HG03565 (cell line): ENCODE data around the gene LOC128125822.

Experiments used
- ATAC-seq: cut with Tn5 transposase; IDR thresholded peaks from one replicate; pipeline ENCODE4 v1.9.1; 2021; ENCODE audit warnings: mild to moderate bottlenecking, moderate library complexity; ENCODE audit not compliant: unreplicated experiment

Gene LOC128125822

GRCh38 chr6:63554782-63555181 lies 17.5 kb upstream of the LOC128125822 start:
- ATAC-seq: no peak

DNA sequence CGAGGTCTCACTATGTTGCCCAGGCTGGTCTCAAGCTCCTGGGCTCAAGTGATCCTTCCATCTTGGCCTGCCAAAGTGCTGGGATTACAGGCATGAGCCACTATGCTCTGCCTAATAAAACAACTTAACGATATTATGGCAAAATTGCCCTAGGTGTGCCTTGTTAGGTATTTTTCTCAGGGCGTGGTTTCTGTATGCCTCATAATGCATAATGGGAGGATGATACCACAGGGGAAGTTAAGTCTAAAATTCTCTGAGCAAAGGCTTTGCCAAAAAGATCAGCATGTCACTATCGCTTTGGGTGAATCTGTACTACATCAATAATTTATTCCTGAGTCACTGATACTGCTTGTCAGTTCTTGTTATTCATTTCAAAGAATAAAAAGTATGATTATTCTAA lies 15.9 kb upstream of the LOC128125822 start:
- no peak for ATAC-seq

GRCh38 chr6:63558278-63558677 lies 14.0 kb upstream of the LOC128125822 start:
- peak; percentile 58 for ATAC-seq

GRCh38 chr6:63560801-63561287 lies 11.4 kb upstream of the LOC128125822 start:
- no peak for ATAC-seq

- ATAC-seq: no peak
Observed at GRCh38 chr6:63561288-63561687, 11.0 kb upstream of the LOC128125822 start.

DNA sequence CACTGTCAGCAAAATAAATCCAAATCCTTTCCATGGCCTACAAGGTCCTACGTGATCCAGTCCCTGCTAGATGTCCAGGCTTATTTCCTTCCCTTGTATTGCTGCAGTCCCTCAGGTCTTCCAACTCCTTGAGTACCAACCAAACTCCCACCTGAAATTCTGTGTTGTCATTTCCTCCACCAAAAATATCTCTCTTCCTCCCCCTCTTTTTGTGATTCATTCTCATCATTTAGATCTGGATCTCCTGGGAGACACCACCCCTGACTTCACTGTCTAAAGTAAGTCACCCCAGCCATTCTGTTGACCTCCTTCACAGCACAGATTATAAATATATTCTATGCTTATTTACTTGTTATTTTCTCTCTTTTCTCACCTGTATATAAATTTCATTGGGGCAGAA lies 9.0 kb upstream of the LOC128125822 start:
- no peak for ATAC-seq

DNA sequence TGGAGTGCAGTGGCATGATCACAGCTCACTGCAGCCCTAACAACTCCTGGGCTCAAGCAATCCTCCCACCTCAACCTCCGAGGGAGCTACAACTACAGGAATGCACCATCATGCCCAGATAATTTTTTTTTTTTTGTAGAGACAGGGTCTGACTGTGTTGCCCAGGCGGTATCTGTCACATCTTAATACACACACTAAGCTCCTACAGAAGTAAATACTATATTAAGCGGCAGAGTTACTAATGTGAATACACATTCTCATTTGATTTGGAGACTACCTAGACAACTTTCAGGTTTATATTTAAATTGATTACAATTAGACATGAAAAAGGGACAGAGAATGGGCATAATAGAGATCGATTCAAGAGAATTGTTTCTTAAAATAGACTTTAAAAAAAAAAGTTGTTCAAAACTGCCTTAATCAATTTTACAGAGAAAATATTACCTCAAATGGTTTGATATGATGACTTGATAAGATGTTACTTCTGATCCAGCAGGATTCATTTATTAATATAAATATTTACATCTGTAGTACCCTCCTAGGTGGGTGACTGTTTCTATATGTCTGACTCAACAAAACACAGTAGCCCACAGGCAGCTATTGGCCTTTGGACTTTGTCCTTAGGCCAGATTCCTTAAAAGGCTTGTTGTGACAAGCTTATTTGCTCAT lies 7.1 kb upstream of the LOC128125822 start:
- no peak for ATAC-seq

- ATAC-seq: no peak
Observed at GRCh38 chr6:63565727-63566596, 6.3 kb upstream of the LOC128125822 start.

- ATAC-seq: no peak
Observed at GRCh38 chr6:63567966-63568365, 4.3 kb upstream of the LOC128125822 start.

DNA sequence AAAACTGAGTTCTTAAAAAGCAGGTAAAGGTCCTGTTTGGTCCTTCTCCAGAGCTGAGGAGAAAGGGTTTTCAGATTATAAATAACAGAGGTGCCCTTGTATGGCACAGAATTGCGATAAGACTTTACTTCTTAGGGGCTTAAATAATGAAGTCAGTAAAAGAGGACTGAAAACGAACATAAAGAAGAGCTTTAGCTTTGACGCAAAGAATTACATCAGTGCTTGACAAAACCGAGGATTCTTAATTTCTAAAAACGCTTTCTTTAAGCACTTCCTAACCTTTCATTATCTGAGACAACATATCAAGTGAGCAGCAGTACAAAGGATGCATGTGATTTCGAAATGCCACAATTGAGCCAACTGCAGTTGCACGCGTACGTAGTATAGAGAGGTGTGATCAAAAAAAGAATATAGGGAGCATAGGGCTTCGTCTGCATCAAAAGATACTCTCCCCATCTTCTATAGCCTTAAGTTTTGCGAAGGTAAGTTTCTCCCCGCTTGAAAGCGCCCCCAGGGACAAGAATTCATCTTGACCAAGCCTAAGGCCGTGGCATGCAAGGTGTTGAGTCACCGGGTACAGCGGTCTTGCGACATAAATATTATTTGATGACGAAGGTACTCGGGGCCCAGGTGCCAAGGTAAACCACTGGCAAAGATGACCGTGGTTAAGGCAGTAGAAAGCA lies 778 bp upstream of the LOC128125822 start:
- no peak for ATAC-seq

GRCh38 chr6:63572747-63573075 lies 431 bp downstream of the LOC128125822 start:
- ATAC-seq: no peak

DNA sequence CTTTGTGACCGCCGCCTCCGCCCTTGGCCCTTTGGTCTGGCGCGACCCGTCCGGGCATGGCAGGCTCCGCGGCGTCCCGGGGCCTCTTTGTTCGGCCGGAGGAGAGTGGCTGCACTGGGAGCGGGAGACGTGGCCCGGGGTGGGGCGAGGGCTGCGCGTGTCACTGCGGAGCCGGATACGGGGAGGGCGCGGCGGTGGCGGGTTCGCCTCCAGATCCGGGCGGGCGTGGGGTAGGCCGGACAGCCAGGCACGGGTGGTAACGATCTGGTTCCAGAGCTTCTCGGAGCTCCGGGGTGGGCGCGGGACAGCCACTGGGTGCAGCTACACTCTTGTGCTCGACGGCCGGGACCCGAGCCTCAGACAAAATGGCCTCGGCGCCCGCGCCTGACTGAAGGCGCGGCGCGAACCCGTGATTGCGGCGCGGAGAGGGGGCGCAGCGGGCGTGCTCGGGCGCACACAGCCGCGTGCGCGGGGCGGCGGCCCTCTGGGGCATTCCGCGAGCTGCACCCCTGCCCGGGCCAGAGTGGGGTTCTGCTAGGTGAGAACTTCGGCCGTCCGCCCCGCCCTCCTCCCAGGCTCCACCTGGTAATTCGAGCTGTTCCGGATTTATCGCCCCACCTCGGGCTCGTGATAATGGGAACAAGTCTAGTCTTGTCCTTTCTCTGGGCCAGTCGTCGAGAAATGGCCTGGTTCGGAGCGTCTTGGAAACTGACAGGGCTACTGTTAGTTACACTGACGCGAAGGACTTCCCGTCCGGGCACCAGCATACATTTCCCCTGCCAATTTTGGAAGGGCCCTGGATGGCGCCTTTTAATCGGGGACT lies 1.0 kb downstream of the LOC128125822 start:
- peak; percentile 32 for ATAC-seq

GRCh38 chr6:63573899-63574553 lies 1.7 kb downstream of the LOC128125822 start:
- ATAC-seq: no peak

DNA sequence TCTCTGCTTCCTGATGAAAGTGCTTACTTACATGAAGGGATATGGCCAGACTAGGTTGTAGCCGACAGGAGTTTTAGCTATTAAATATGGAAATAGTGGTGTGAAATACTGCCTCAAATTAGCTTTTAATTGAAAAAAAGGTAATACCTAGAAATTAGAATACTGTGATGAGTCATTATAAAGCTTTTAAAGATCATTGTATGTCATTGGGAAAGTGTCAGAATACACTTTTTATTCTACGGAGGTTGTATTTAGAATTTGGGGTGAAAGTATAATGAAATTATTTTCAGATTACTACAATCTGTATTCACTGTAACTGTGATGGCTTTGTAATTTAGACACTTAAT lies 2.2 kb downstream of the LOC128125822 start:
- ATAC-seq: no peak

DNA sequence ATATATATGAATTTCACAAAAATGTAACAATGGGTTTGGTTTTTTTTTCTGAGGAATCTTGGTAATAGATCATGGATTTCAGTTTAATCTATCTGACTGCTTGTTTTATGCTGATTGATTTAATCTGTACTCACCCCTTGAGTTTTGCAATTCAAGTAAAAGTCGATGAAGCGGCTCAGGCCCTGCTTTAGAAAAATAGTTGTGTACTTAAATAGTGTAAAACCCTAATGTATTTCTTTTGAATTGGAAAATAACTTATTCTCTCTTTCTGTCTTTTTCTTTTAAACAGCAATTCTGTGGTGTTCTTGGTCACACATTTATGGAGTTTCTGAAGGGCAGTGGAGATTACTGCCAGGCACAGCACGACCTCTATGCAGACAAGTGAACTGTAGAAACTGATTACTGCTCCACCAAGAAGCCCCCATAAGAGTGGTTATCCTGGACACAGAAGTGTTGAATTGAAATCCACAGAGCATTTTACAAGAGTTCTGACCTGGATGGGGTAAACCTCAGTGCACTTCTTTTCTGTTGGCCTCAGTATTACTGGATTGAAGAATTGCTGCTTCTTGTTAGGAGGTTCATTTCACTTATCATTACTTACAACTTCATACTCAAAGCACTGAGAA lies 4.0 kb downstream of the LOC128125822 start:
- ATAC-seq: no peak

DNA sequence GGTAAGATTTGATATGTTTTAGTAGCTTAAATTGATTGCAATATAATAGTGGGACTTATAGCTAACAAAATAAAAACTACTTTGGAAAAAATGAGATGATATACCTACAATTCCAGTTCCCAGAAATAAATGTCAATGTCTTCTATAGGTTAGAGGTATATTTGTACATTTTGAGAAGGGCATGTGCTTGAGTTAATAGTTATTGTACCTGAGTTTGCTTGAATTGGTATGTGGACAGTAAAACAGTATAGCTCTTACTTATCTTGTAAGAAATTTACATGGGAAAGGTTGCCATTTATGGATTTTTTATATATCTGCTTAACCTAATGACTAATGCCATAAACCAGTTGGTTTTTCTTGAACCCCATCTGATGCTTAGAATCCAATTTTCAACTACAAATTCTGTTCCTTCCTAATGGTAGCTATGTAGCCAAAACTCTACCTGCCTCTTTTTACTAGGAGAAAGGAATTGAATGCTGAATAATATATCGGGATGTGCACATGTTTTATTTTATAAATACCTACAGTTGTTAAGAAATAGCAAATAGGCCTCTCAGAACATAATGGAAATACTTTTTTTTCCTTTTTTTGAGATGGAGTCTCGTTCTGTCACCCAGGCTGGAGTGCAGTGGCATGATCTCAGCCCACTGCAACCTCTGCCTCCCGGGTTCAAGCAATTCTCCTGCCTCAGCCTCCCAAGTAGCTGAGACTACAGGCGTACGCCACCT lies 4.9 kb downstream of the LOC128125822 start:
- ATAC-seq: no peak

GRCh38 chr6:63578757-63579156 lies 6.5 kb downstream of the LOC128125822 start:
- no peak for ATAC-seq

DNA sequence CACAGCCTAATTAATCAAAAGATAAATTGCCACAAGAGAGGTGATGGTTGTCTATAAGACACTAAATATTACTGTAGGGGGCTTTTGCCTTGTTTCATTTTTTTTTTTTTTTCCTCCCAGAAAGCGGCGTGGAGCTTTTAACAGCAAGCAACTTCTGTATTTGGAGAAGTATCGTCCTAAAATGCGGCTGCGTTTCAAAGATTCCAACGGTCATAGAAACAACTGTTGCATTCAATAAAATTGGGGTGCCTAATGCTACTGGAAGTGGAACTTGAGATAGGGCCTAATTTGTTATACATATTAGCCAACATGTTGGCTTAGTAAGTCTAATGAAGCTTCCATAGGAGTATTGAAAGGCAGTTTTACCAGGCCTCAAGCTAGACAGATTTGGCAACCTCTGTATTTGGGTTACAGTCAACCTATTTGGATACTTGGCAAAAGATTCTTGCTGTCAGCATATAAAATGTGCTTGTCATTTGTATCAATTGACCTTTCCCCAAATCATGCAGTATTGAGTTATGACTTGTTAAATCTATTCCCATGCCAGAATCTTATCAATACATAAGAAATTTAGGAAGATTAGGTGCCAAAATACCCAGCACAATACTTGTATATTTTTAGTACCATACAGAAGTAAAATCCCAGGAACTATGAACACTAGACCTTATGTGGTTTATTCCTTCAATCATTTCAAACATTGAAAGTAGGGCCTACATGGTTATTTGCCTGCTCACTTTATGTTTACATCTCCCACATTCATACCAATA lies 7.8 kb downstream of the LOC128125822 start:
- ATAC-seq: no peak

GRCh38 chr6:63580704-63580961 lies 8.4 kb downstream of the LOC128125822 start:
- ATAC-seq: no peak
